ENCODE results near the gene KLHDC3. TPM values are rescaled to one million over a fixed set of nuclear protein-coding genes. Genes with fewer than 3 reads are reported as not detected.

Gene KLHDC3
- total and polyA plus RNA-seq, 11 donors: 79.4 to 180 (median 102) TPM

DNA sequence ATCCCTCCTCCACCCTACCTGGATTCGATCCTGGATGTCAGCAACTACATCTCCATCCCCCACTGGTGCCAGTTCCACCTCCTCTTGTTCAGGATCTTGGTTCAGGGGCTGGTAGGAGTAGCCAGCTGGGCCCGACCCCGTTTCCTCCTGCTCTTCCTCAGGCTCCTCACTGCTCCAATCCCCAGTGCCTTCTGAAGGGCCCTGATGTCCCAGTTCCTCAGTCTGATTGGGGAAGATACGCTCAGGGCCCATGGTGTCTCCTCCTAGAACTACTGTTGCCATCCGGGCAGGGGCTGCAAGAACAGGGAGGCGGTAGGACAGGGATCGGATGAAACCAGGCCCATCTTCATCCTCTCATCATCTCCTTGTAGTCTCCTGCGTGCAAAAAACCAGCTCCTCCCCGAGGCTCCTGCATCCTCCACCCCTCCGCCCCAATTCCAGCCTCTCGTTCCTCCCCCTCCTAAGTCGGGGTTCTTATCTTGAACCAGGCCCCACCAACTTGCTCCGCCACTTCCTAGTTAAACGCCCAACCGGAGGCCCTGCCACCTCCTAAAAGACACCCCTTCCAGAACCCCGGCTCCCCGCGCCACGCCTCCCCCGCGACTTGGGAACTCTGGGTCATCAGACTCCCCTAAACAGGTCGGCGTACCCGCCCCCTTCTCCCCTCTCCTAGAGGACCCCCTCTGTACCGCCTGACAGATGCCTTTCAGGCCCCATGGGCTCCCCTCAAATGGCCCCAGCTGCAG is 779 bp upstream of the KLHDC3 start:
- intact Hi-C loops (cut with DNase I): loop anchor here in 5 of 10 donors (2.0 to 10.0 kb wide), 4 partner anchors 34 to 129 kb away; partner anchors contain the start of gene PEX6 (in 2 of the 5)
- H3K4me3 ChIP-seq: peak overlapping the region; percentile 43 to 90 (median 74)
- peak overlapping the region; percentile 3 to 88 (median 78) for H3K27ac ChIP-seq
- peaks cover 4 to 56% (median 47%) of the 10 kb centered on the region in 12 donors for H3K4me1 ChIP-seq
- DNase-seq: no peak
- no peaks in the 10 kb centered on the region for H3K27me3 ChIP-seq
- WGBS, 4 donors: 3 to 4% (median 4%) methylated on average over 25 of the region's 25 CpGs
- H3K36me3 ChIP-seq: peaks cover 0 to 58% (median 51%) of the 10 kb centered on the region in 9 donors
- no peaks in the 10 kb centered on the region for H3K9me3 ChIP-seq
- peak in 1 of 4 donors; percentile 0 for ATAC-seq
- no peak for TF ChIP-seq POLR2A (IDR thresholded peaks at IDR 0.05)
- TF ChIP-seq, protein P1, sequence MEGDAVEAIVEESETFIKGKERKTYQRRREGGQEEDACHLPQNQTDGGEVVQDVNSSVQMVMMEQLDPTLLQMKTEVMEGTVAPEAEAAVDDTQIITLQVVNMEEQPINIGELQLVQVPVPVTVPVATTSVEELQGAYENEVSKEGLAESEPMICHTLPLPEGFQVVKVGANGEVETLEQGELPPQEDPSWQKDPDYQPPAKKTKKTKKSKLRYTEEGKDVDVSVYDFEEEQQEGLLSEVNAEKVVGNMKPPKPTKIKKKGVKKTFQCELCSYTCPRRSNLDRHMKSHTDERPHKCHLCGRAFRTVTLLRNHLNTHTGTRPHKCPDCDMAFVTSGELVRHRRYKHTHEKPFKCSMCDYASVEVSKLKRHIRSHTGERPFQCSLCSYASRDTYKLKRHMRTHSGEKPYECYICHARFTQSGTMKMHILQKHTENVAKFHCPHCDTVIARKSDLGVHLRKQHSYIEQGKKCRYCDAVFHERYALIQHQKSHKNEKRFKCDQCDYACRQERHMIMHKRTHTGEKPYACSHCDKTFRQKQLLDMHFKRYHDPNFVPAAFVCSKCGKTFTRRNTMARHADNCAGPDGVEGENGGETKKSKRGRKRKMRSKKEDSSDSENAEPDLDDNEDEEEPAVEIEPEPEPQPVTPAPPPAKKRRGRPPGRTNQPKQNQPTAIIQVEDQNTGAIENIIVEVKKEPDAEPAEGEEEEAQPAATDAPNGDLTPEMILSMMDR (IDR thresholded peaks at IDR 0.05): no peak

DNA sequence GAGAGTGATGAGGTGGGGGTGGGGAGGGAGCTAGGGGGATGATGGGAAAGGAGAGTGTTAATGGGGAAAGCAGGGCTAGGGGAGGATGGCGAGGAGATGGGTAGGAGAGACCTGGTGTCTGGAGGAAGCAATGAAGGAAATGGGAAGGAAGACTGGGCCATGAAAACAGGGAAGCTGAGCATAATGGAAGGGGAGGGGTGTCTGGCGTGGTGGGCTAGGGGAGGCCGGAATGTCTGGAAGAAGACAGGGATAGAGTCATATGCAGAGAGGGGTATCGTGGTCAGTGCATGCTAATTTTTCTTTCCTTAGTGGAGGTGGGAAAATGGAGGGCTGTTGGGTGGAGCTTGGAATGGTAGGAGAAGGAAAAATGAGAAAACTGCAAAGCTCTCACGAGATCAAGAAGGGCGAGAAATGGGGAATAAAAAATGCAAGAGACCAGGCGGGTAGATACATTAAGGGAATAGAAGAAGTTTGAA is 423 bp downstream of the KLHDC3 start:
- H3K27ac ChIP-seq: peak overlapping the region; percentile 25 to 97 (median 83)
- peak overlapping the region; percentile 51 to 90 (median 71) for H3K4me3 ChIP-seq
- H3K4me1 ChIP-seq: peaks cover 4 to 53% (median 47%) of the 10 kb centered on the region in 12 donors
- TF ChIP-seq POLR2A (IDR thresholded peaks at IDR 0.05): no peak
- TF ChIP-seq, protein P1 (IDR thresholded peaks at IDR 0.05): no peak
- DNase-seq (no peak), ATAC-seq (no peak)
- WGBS, 4 donors: 0 to 1% (median 0%) methylated on average over 7 of the region's 7 CpGs
- peaks cover 0 to 58% (median 51%) of the 10 kb centered on the region in 9 donors for H3K36me3 ChIP-seq
- intact Hi-C loops (cut with DNase I): loop anchor here in 5 of 10 donors (1.0 to 10.0 kb wide), 5 partner anchors 37 to 128 kb away; partner anchors contain the start of genes KLC4 (in 1 of the 5), MRPL2 (in 1 of the 5) and PEX6 (in 1 of the 5)
- no peaks in the 10 kb centered on the region for H3K27me3 ChIP-seq
- H3K9me3 ChIP-seq: no peaks in the 10 kb centered on the region

DNA sequence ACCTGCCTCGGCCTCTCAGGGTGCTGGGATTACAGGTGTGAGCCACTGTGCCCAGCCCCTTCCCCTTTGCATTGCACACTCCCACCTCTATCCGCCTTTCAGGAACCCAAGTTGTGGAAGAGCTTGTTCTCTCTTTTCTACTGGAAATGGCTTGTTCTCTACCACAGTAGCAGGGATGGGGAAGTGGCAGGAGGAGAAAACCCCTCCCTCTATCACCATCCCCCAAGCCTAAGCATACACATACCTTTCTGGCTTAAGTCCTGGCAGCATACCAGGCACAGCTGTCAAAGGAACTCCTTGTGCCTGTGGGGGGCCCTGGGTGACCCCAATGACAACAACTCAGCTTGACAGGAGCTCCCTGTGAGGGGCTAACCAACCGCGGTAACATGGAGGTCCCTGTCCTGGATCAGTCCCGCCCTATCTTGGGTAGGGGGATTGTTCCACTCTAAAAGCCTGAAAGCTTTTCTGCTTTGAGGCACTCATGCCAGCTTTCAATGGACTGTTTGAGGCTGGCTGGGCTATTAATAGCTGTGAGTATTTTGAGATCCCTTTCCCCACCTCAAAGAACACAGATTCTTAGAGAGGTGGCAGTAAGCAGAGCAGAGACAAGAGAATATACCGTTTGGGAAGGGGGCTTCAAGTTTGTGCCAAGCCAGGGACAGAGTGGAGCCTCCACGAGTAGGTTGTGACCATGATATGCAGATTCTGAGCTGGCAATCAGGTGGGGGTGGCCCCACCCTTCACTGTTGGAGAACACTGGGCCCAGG is 2.3 kb downstream of the KLHDC3 start:
- WGBS, 4 donors: 43 to 63% (median 50%) methylated on average over 5 to 7 of the region's 7 CpGs
- ATAC-seq (peak in 3 of 4 donors; percentile 8 to 28 (median 19)), DNase-seq (peak in 2 of 5 donors; percentile 47 to 54)

More for the DNA sequence above, 2.3 kb downstream of the KLHDC3 start:
- H3K27me3 ChIP-seq: no peaks in the 10 kb centered on the region
- H3K9me3 ChIP-seq: no peaks in the 10 kb centered on the region
- intact Hi-C loops (cut with DNase I): loop anchor here in 5 of 10 donors (5.0 to 10.0 kb wide), 3 partner anchors 36 to 112 kb away; partner anchors contain the start of gene CUL7 (in 4 of the 5)
- H3K27ac ChIP-seq: peak overlapping the region; percentile 64 to 97 (median 84)
- H3K4me3 ChIP-seq: peak overlapping the region in 9 of 12 donors; percentile 20 to 90 (median 67)
- H3K36me3 ChIP-seq: peaks cover 0 to 48% (median 44%) of the 10 kb centered on the region in 9 donors
- H3K4me1 ChIP-seq: peaks cover 4 to 62% (median 55%) of the 10 kb centered on the region in 12 donors
- no peak for TF ChIP-seq POLR2A (IDR thresholded peaks at IDR 0.05)
- TF ChIP-seq, protein P1 (IDR thresholded peaks at IDR 0.05): no peak

Measured in heart left ventricle (tissue), 16 donors.